ENCODE measurements around the gene GCLM.
"Not testable (repeated sequence)": the region's sequence is repeated elsewhere in the genome, so short reads cannot be mapped to it uniquely, and the experiment has no call there.

- TF ChIP-seq CTCF (conservative IDR thresholded peaks at IDR 0.05; ENCODE audit: low read depth, low read length); FOS (IDR thresholded peaks at IDR 0.05; ENCODE audit: low read depth, low read length); USF2 (IDR thresholded peaks at IDR 0.05; ENCODE audit: low read depth, low read length); MXI1 (IDR thresholded peaks at IDR 0.05; ENCODE audit: borderline replicate concordance, low read depth, low read length); POLR2A (IDR thresholded peaks at IDR 0.05; ENCODE audit: low read depth, low read length): not testable (repeated sequence)
Observed at GRCh38 chr1:93857653-93858052, 51.6 kb downstream of the GCLM start.
